Activated T-cell treated with anti-CD3 and anti-CD28 coated beads for 1 hour (primary cell): ENCODE results near the gene ACTN4.

Source experiments
- DNase-seq: peaks from one replicate; pipeline ENCODE4 v3.0.0-alpha.2; 2020; ENCODE audit warnings: low read depth

ACTN4 gene

DNA sequence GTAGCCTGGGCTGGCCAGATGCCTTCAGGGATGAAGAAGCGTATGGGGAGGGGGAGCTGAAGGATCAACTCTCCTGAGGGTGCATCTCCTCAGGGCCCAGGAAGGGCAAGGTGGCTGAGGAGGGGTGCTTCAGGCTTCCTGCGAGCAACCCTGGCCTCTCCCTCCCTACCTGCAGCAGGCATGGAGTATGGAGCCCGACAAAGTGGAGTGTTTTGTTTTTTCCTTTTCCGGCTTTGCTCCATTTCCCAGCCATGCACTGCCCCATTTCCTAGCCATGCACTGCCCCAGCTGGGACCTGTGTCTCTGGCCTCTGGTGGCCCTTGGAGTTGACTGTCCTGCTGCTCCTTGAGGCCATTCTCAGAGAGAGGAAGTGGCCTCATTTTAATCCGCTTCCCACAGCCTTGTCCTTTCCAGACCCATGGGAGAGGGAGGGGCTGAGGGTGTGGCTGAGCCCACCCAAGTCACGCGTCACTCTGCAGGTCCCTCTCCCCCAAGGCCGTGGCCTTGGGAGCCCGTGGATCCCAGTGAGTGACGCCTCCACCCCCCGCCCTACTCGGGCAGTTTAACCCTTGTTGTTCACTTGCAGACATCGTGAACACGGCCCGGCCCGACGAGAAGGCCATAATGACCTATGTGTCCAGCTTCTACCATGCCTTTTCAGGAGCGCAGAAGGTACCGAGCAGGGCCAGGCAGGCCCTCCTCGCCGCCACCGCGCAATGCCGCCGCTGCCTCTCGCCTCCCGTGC, 62.4 kb downstream of the ACTN4 start:
- no peak for DNase-seq

DNA sequence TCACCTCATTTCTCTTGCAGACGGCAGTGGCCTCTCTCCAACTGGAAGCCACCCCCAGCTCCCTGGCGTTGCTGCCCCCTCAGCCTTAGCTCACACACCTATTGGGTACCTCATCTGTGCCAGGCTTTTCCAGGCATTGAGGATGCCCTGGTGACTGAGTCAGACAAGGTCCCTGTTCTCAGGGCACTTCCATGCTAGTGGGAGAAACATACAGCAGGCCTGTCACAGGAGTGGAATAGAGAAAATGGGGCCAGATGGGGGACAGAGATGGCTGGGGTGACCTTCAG, 62.9 kb downstream of the ACTN4 start:
- DNase-seq: no peak

DNA sequence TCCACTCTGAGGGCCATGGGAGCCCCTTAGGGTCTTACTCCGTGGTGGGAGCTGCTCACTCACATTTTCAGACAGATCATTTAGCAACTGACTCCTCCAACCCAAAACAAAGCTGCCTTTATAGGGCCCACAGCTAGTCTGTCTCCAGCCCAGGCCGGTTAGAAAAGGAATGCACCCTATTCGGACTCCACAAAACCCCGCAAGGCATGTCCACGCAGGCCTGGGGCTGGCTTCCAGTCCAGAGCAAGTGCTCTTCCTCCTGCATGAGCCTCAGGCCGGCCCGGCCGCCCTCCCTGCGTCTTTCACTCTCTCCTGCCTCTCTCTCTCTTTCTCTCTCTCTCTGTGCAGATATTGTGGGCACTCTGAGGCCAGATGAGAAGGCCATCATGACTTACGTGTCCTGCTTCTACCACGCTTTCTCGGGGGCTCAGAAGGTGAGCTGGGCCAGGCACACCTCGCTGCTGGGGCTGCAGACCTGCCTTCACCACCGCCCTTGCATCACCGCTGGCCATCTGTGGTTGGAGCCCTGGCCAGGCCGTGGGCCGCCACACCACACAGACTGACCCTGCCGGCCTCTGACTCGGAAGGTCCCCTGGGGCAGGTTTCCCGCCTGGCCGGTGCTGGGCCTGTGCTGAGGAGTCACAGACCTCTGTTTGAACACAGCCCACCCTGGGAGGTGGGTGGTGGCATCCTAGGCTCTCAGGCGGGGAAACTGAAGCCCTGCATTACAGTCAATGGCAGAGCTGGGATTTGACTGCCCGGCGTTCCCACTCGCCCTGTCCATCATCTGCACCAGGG, 63.7 kb downstream of the ACTN4 start:
- DNase-seq: no peak

DNA sequence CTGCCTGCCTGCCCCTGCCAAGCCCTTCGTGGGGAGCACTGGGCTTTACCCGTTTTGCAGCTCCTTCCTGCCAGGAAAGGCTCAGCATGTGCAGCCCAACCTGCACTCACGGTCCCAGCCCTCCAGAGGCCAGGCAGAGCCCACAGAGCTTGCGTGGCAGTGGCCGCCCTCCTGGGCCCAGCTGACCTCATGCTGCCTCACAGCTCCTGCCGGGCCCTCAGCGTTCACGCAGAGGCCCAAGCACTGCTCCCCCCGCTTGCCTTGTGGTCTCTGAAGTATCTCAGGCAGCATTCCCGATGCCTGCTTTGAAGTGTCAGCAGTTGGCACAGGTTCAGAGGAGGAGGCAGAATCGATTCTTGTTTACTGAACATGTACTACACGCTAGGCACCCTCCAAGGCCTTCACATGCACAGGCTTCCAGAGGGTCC, 64.3 kb downstream of the ACTN4 start:
- no peak for DNase-seq

DNA sequence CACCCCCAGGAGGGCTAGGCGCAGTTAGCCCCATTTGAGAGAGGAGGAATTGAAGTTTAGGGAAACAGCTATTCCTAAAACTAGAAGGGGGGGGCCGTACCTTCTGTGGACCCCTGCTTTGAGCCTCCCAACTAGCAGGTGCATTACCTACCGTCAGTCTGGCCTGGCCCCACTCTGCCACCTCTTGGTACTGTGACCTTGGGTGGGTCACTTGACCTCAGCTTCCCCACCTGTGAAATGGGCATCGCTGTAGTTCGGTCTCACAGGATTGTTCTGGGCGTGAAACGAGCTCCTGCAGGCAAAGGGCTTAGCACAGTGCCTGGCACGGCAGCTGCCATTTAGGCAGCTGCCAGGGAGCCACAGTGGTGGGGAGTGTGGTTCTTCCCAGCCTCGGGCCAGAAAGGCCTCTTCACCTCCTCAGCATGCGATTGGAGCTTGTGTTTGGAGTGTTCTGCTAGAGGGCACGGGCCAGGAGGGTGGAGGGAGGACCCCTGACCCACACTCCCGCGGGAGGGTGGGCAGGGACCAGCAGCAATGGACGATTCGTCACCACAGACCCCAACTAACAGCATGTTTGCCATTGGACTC, 64.8 kb downstream of the ACTN4 start:
- DNase-seq: no peak

DNA sequence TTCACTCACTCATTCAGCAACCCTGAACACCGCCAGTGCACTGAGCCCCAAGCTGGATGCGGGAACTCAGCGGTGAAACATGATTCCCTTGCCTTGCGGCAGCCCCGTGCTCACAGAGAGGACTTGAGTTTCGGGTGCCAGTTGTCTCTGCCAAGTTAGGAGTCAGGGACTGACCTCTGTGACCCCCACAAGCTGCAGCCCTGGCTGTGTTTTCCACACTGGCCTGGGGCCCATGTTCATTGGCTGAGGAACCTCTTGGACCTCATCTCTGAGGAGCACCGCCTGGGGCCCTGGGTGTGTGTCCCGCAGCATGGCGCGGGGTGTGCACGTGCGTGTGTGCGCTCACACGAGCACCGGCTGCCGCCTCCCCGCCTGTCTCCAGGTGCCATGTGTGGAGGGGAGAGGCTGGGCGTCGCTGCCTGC, 65.8 kb downstream of the ACTN4 start:
- no peak for DNase-seq

DNA sequence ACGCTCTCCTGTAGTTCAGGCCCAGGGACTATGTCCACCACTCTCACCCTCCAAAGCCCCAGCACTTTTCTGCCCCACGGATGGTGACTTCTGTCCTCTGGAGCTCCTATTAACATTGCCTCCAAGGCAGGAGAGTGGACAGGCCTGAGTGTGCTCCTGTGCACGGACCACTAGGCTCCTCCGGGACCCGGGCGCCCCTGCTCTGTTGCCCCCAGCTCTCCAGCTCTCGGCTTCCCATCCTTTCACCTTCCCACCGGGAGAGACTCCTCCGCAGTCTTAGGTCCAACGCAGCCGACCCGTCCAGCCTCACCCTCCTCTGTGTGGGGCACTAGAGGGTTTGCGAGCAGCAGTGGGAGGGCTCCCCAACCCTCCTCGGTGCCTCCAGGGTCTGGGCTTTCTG, 66.4 kb downstream of the ACTN4 start:
- no peak for DNase-seq

DNA sequence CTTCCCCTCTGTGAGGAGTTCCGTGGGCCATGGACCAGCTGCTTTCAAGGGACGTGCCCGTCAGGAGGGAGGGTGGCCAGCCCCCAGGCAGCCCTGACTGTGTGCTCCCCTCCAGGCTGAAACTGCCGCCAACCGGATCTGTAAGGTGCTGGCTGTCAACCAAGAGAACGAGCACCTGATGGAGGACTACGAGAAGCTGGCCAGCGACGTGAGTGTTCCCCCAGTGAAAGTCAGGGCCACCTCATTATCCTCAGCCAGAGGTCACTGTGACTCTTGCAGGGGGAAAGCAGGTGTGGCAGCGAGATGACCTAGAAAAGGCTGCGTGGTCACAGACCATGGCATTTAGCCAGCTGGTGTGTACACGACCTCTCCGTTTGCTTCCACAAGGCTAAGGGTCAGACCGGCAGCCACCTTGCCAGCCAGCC, 66.9 kb downstream of the ACTN4 start:
- no peak for DNase-seq

DNA sequence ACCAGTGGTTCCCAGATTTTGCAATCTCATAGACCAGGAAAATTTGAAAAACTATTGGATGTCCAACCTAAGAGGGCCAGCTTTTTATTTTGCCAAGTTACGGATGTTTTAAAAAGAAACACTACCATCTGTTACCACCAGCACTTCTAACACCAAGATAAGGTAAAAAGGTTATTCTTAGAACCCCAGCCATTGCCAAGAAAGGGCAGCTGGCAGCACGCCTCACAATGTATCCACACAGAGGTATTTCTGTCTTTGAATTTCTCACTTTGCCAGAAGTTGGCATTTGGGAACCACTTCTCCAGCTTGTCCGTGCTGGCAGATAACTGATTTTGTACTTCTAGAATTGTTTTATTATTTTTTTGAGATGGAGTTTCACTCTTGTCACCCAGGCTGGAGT, 68.1 kb downstream of the ACTN4 start:
- no peak for DNase-seq

DNA sequence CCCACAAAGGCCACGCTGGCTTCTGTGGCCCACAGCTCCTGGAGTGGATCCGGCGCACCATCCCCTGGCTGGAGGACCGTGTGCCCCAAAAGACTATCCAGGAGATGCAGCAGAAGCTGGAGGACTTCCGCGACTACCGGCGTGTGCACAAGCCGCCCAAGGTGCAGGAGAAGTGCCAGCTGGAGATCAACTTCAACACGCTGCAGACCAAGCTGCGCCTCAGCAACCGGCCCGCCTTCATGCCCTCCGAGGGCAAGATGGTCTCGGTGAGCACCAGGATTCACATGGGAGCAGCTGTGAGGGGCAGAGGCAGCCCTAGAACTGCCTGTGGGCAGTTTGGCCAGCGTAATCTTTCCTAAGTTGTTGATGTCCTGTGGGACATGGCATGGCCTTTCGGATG, 69.6 kb downstream of the ACTN4 start:
- no peak for DNase-seq

DNA sequence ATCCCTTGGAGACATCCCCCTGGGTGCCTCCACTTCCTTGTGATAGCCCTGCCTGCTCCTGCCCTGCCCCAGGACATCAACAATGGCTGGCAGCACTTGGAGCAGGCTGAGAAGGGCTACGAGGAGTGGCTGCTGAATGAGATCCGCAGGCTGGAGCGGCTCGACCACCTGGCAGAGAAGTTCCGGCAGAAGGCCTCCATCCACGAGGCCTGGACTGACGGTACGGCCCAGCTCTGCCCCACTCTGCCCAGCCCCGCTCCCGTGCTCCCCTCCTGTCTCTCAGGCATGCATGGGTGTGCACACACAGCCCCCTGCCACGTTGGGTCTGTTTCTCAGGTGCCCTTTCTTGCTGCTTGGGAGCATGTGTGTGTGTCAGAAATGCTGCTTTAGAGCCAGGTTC, 70.4 kb downstream of the ACTN4 start:
- DNase-seq: no peak

DNA sequence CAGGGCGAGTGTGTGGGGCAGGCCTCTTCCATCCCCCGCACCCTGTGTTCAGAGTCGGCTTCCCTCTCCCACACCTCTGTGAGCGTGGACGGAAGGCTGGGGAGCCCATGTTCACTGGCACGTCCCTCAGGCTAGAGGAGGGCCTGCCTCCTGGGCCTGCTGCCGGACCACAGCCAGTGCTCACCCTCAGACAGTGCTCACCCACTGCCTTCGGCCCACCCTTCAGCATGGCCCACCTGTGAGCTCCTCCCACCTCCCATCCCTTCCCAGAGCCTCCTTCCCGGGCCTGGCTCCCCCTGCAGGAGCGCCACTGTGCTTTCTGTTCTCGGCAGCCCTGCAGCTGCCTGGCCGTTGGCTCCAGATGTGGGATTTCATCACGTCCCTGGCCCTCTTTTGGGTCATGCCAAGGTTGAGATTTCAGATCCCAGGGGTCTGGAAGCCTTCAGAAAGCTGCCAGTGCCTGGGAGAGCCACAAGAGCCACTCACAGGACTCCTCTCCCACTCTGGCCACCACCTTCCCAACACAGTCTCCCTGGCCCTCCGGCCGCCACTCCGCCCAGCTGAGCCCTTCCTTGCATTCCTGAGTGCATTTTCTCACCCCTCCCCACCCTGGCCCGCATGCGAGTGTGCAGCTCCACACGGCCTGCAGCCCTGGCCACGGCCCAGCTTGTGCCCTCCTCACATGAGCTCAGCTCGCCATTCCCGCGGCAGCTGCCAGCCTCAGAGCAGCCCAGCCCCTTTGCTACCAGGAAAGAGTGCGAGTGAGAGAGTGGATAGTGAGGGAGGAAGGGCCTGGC, 71.5 kb downstream of the ACTN4 start:
- DNase-seq: no peak

DNA sequence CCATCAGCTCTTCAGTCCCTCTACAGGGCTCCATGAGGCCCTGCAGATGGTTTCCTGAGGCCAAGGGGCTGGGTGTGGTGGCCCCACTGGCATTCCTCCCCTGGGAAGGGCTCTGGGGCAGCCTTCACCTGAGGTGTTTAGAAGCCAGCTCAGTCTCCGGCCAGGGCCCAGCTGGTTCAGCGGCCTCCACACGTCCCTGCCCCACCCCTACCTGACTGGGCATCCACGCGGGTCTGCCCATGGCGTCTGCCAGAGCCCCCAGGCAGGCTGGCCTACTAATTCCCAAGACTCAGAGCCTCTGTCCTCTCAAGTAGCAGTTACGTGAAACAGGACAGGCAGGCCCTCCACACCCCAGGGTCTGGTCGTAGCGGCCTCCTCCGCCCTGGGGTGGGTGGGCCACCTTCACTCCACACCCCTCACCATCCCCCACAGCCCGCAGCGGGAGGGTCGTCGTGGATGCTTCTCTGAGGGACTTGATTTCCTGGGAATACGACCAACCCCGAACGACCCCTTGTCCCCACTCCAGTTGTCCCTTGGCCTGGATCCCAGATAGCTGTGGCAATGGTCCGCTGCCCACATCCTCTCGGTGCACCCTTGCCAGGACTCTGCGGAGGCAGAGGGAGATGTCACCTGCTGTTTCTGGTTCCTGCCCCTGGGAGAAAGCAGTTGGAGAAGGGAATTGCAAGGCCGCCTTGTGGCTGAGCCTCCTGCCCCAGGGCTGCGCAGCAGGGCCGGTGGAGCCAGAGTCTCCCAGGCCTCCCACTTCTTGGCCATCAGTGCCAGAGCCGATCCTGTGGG, 72.5 kb downstream of the ACTN4 start:
- no peak for DNase-seq

DNA sequence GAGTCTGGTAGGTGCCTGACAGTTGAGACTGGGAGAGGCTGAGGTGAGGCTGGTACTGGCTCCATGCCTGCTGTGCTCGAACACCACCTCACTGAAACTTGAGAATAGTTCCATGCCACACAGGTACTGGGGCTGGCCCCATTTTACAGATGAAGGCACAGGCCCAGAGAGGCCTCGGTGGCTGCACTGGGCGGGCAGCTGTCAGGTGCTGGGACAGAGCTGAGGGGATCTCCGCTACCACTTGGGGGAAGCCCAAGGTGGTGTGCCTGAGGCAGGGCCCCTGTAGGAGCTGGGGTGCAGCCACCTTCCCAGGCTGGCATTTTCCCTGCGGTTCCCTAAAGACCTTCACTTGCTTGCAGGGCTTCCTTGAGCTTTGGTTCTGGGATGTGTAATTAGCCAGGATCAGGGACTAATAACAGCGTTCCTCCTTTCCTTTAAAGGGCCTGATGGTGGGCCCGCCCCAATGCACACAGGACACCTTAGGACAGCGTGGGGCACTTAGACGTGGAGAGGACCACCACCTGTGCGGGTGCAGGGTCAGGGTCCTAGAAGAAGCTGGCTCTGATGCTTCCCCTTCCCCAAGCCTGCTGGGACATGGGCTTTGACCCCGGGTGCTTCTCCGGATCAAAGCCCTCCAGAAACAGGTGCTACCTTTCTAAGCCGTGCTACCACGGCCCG, 73.2 kb downstream of the ACTN4 start:
- no peak for DNase-seq

DNA sequence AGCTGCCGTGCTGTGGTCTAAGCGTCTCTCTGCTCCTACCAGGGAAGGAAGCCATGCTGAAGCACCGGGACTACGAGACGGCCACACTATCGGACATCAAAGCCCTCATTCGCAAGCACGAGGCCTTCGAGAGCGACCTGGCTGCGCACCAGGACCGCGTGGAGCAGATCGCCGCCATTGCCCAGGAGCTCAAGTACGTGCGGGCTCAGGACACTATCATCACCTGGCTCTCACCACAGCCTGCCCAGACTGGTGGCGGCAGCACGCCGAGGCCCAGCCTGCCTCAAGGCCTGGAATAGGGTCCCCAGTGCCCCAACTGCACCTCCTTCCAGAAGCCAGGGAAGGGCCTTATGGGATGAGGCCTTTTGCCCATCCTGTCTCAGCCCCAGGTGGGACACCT, 74.0 kb downstream of the ACTN4 start:
- no peak for DNase-seq

DNA sequence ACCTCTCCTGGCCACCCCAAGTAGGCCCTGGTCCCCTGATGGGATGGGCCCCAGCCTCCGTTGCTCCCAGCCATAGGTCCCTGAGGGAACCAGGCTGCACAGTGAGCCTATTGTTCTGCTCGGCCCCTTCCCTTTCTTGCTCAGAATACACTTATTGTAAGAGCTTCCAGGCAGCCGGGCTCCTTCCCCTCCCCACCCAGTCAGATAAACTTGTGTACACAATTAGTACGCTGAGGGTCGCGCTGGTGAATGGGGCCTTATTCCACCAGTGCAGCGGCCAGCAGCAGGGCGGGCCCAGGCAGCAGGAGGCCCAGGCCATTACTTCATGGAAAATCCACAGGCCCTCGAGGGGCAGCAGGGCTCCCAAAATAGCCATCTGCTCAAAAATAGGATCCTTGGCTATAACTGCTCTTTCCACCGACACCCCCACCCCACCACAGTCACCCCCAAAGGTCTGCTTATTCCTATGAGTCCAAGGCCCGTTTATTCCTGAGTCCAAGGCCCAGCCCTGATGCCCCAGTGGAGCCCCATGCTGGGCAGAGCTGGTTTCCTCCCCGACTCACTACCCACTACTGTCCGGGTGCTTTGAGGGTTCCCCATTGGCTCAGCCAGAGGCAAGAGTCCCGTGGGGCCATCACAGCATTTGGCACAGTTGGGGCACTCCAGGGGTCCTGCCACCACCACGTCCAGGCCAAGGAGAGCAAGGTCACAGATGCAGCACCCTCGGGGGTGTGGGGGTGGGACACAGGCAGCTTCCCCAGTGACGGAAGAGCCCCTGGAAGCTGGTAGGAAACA, 74.7 kb downstream of the ACTN4 start:
- DNase-seq: no peak

DNA sequence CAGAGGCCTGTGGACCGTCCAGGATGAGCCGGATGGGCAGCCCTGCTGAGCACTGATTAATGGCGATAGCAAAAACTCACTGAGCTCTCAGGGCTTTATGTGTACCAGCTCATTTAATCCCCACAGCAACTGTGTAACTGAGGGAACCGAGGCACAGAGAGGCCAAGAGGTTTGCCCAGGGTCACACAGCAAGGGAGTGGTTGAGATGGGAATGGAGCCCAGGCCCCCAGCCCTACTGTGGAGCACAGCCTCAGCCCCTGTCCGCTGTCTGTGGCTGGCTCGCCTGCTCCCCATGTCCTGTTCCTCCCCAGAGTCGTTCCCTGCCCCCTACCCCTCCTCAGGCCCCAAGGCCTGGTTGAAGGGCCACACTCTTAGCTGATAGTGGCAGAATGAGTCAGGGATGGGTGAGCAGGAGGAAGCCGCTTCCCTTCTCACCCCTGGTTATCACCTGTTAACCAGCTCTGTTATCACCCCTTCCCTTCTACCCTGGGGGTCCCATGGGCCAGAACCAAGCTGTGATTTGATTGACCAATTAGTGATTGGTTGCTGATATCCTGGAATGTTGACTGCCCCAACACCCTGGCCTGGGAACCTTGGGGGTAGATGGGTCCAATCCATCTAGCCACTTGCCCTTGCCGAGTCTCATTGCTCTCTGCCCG, 75.6 kb downstream of the ACTN4 start:
- DNase-seq: no peak

DNA sequence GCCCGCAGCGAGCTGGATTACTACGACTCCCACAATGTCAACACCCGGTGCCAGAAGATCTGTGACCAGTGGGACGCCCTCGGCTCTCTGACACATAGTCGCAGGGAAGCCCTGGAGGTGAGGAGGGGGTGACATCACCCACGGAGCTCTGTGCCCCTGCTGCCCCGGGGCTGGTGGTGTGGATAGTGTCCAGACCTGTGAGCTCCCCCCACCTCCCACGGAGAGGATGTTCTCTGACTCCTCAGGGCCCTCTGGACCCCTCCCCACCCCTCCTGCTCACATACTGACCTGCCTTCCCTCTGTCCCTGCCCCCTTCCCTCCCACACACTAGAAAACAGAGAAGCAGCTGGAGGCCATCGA, 76.1 kb downstream of the ACTN4 start:
- no peak for DNase-seq

DNA sequence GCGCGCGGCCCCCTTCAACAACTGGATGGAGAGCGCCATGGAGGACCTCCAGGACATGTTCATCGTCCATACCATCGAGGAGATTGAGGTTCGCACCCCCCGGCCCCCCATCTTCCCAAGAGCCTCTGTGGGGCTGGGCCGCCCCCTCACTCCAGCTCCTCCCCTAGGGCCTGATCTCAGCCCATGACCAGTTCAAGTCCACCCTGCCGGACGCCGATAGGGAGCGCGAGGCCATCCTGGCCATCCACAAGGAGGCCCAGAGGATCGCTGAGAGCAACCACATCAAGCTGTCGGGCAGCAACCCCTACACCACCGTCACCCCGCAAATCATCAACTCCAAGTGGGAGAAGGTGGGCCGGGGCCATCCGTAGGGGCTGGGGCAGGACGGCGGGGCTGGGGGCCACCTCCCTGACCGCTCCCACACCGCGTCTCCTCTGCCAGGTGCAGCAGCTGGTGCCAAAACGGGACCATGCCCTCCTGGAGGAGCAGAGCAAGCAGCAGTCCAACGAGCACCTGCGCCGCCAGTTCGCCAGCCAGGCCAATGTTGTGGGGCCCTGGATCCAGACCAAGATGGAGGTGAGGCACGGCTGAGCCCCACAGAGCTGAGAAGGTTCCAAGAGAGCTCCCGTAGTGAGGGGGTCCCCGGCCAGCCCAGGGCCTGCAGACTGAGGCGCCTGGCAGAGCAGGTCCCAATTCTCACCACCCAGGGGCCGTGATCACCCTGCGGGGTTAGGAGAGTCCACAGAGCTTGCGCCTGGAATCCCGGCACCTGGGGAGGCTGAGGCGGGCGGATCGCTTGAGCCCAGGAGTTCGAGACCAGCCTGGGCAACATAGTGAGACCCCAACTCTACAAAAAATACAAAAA, 76.8 kb downstream of the ACTN4 start:
- no peak for DNase-seq
